ENCODE measurements around the gene PARD3B.

DNA sequence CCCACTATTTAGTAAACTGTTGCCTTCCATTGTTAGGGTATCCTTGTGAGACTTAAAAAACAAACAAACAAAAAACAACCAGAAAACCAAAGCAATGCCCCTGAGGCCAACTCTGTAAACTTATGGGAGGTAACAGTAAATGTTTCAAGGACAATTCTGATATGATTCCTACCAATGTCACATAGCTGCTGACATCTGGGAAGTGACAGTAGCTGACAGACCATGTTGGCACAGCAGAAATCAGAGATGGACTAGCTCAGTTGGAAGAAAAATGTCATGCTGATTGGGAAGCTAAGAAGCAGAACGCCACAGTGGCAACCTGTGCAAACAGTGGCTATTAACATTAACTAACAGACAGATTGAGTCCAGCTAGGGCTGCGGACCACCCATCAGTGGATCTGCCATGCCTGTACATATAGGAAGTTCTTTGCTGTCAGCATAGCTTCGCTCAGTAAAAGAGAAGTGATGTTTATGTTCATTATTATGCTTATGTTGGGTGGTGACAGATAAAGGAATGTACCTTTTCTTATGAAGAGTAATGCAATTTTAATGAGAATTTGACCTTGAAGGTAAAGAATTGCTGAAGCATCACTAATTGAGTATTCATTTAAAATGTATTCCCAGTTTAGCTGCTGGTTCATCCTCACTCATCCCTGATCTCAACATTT is 180.6 kb downstream of the PARD3B start:
- TF ChIP-seq POLR2AphosphoS5 (IDR thresholded peaks at IDR 0.05; ENCODE audit: low read depth, low read length) = no peak
- TF ChIP-seq TAF1 (IDR thresholded peaks at IDR 0.05; ENCODE audit: borderline replicate concordance, low read depth, low read length) = no peak

All from GM12892 (cell line).